Fibroblast of lung (primary cell): ENCODE data around the gene TMEM132C. TPM values are rescaled to one million over a fixed set of nuclear protein-coding genes. Genes with fewer than 3 reads are reported as not detected.

ENCODE experiments used
- DNase-seq, 2 donors: peaks; one replicate each; pipeline versions ENCODE4 v3.0.0 to v3.0.0-alpha.2; 2010; ENCODE audit warnings: low read depth in 2 of 2
- H2AFZ ChIP-seq: 2 replicates; pipeline ENCODE4 v1.5.1; 2012; ENCODE audit warnings: low read length, control low read depth, inconsistent platforms
- H3K27ac ChIP-seq: 2 replicates; pipeline ENCODE4 v1.5.1; 2011; ENCODE audit warnings: low read length, control low read depth; ENCODE audit not compliant: insufficient read depth
- H3K27me3 ChIP-seq: 2 replicates; pipeline ENCODE4 v1.5.1; 2011; ENCODE audit warnings: mild to moderate bottlenecking, low read length; ENCODE audit not compliant: control insufficient read depth, insufficient read depth
- H3K36me3 ChIP-seq: 2 replicates; pipeline ENCODE4 v1.5.1; 2011; ENCODE audit warnings: low read length; ENCODE audit not compliant: control insufficient read depth, insufficient read depth
- H3K4me1 ChIP-seq: 2 replicates; pipeline ENCODE4 v1.5.1; 2011; ENCODE audit warnings: low read length; ENCODE audit not compliant: control insufficient read depth, insufficient read depth; ENCODE audit errors: extremely low read depth
- H3K4me2 ChIP-seq: 2 replicates; pipeline ENCODE4 v1.5.1; 2011; ENCODE audit warnings: low read length, control low read depth; ENCODE audit not compliant: insufficient read depth; ENCODE audit errors: extremely low read depth
- H3K4me3 ChIP-seq, 4 experiments: fragments of 200-600 bp in 1 of 4; sonication (generic) in 1 of 4; replicated peaks in 1 of 4; 2 replicates each; pipeline ENCODE4 v1.5.1; 2011 to 2016; ENCODE audit warnings: low read length in 4 of 4, low read depth in 3 of 4, mild to moderate bottlenecking in 3 of 4, control low read depth in 2 of 4, inconsistent platforms in 1 of 4, mixed read lengths in 1 of 4; ENCODE audit not compliant: insufficient read depth in 1 of 4; ENCODE audit errors: control extremely low read depth in 1 of 4
- H3K79me2 ChIP-seq: 2 replicates; pipeline ENCODE4 v1.5.1; 2012; ENCODE audit warnings: mild to moderate bottlenecking, low read length, inconsistent platforms; ENCODE audit not compliant: control insufficient read depth, insufficient read depth
- H3K9ac ChIP-seq: 2 replicates; pipeline ENCODE4 v1.5.1; 2011; ENCODE audit warnings: mild to moderate bottlenecking, low read length, control low read depth; ENCODE audit not compliant: insufficient read depth
- H3K9me3 ChIP-seq: 2 replicates; pipeline ENCODE4 v1.5.1; 2012; ENCODE audit warnings: low read depth, low read length; ENCODE audit not compliant: control insufficient read depth, insufficient read depth
- H4K20me1 ChIP-seq: 2 replicates; pipeline ENCODE4 v1.5.1; 2011; ENCODE audit warnings: low read length; ENCODE audit not compliant: control insufficient read depth, insufficient read depth; ENCODE audit errors: extremely low read depth
- CTCF ChIP-seq, 2 donors: IDR thresholded peaks in 1 of 2; conservative IDR thresholded peaks in 1 of 2; 1 replicate in 1 of 2; 2 replicates in 1 of 2; pipeline ENCODE4 v1.5.1; 2011 to 2012; ENCODE audit warnings: low read length in 2 of 2, control low read depth in 1 of 2, inconsistent platforms in 1 of 2, low read depth in 1 of 2, mild to moderate bottlenecking in 1 of 2
- EZH2 ChIP-seq: IDR thresholded peaks from 2 replicates; pipeline ENCODE4 v1.5.1; 2012; ENCODE audit warnings: low read length, control low read depth, mild to moderate bottlenecking; ENCODE audit errors: missing control alignments
- polyA plus RNA-seq, 2 donors: library from polyadenylated mRNA; depleted of rRNA in 1 of 2; stranded (reverse) in 1 of 2; unstranded in 1 of 2; fragments of >200 nt; gene quantifications; 2 replicates each; pipeline ENCODE4 v1.2.1, GENCODE V29; 2011 to 2012; ENCODE audit warnings: missing spikeins in 1 of 2
- total RNA-seq: library from RNA; depleted of rRNA; stranded (reverse); fragments of >200 nt; gene quantifications from 2 replicates; pipeline ENCODE4 v1.2.1, GENCODE V29; 2014

TMEM132C gene
- total and polyA plus RNA-seq, 2 donors (not counting 1 experiment from before 2014, with no cell fraction given), result not detected

- no peaks in the 10 kb centered on the region for H3K27me3 ChIP-seq
- H3K9me3 ChIP-seq, result no peaks in the 10 kb centered on the region
- H3K36me3 ChIP-seq, result no peaks in the 10 kb centered on the region
- no peak overlapping the region for H3K27ac ChIP-seq
- H3K9ac ChIP-seq, result no peak overlapping the region
- DNase-seq, result no peak
- no peak overlapping the region for H3K4me3 ChIP-seq
- H4K20me1 ChIP-seq, result no peaks in the 10 kb centered on the region
- H3K79me2 ChIP-seq, result no peaks in the 10 kb centered on the region
- TF ChIP-seq EZH2 (no peak), CTCF (conservative IDR thresholded peaks at IDR 0.05 in 1 of 2, IDR thresholded peaks at IDR 0.05 in 1 of 2; ENCODE audit: low read depth in 1 of 2, low read length in 2 of 2) (no peak)
- no peak overlapping the region for H3K4me2 ChIP-seq
- no peaks in the 10 kb centered on the region for H3K4me1 ChIP-seq
- no peak overlapping the region for H2AFZ ChIP-seq
Measured at GRCh38 chr12:128519426-128519825, 252.5 kb downstream of the TMEM132C start.

- Histone ChIP-seq H3K4me2 (no peak overlapping the region), H3K9me3 (no peaks in the 10 kb centered on the region), H3K27ac (no peak overlapping the region), H3K79me2 (no peaks in the 10 kb centered on the region), H3K4me3 (no peak overlapping the region), H4K20me1 (no peaks in the 10 kb centered on the region), H3K4me1 (no peaks in the 10 kb centered on the region), H3K27me3 (no peaks in the 10 kb centered on the region), H3K36me3 (no peaks in the 10 kb centered on the region), H3K9ac (no peak overlapping the region), H2AFZ (no peak overlapping the region)
- no peak for DNase-seq
- TF ChIP-seq CTCF (conservative IDR thresholded peaks at IDR 0.05 in 1 of 2, IDR thresholded peaks at IDR 0.05 in 1 of 2; ENCODE audit: low read depth in 1 of 2, low read length in 2 of 2), result no peak
- no peak for TF ChIP-seq EZH2
Measured at GRCh38 chr12:128521981-128522380, 255.0 kb downstream of the TMEM132C start.

GRCh38 chr12:128524439-128524838 is 257.5 kb downstream of the TMEM132C start:
- no peaks in the 10 kb centered on the region for H3K4me1 ChIP-seq
- no peaks in the 10 kb centered on the region for H3K79me2 ChIP-seq
- no peak for TF ChIP-seq EZH2
- no peak for TF ChIP-seq CTCF (conservative IDR thresholded peaks at IDR 0.05 in 1 of 2, IDR thresholded peaks at IDR 0.05 in 1 of 2; ENCODE audit: low read depth in 1 of 2, low read length in 2 of 2)
- H3K9me3 ChIP-seq, result no peaks in the 10 kb centered on the region
- no peak overlapping the region for H3K27ac ChIP-seq
- H3K27me3 ChIP-seq, result no peaks in the 10 kb centered on the region
- no peak overlapping the region for H3K4me3 ChIP-seq
- H4K20me1 ChIP-seq, result no peaks in the 10 kb centered on the region
- no peak for DNase-seq
- no peak overlapping the region for H2AFZ ChIP-seq
- no peak overlapping the region for H3K4me2 ChIP-seq
- H3K9ac ChIP-seq, result no peak overlapping the region
- H3K36me3 ChIP-seq, result no peaks in the 10 kb centered on the region
